Neutrophil (primary cell): Measurements from ENCODE around the gene R3HDM2.

Experiments
- H3K27ac ChIP-seq: fragments of 200-600 bp; sonication (generic); 2 replicates; pipeline ENCODE4 v1.5.1; 2016; ENCODE audit warnings: mild to moderate bottlenecking, moderate library complexity
- H3K27me3 ChIP-seq: fragments of 200-600 bp; sonication (generic); 2 replicates; pipeline ENCODE4 v1.6.0; 2016; ENCODE audit warnings: mild to moderate bottlenecking
- H3K36me3 ChIP-seq: fragments of 200-600 bp; sonication (generic); 2 replicates; pipeline ENCODE4 v1.5.1; 2017
- H3K4me1 ChIP-seq, 2 experiments: fragments of 200-600 bp in 1 of 2; sonication (generic) in 1 of 2; 1 replicate in 1 of 2; 2 replicates in 1 of 2; pipeline versions ENCODE4 v1.5.1 to v1.6.1; 2013 to 2016; ENCODE audit warnings: low read depth in 1 of 2, low read length in 1 of 2, mild to moderate bottlenecking in 1 of 2, moderate library complexity in 1 of 2; ENCODE audit not compliant: control insufficient read depth in 1 of 2, insufficient read depth in 1 of 2
- H3K4me3 ChIP-seq, 2 experiments: fragments of 200-600 bp in 1 of 2; sonication (generic) in 1 of 2; 1 replicate in 1 of 2; 2 replicates in 1 of 2; pipeline ENCODE4 v1.5.1; 2013 to 2016; ENCODE audit warnings: low read depth in 1 of 2, low read length in 1 of 2, mild to moderate bottlenecking in 1 of 2, moderate library complexity in 1 of 2
- H3K9me3 ChIP-seq: fragments of 200-600 bp; sonication (generic); 2 replicates; pipeline ENCODE4 v1.5.1; 2016
- TF ChIP-seq, protein P1 (sequence below): fragments of 200-600 bp; sonication (generic); IDR thresholded peaks from 2 replicates; pipeline ENCODE4 v1.5.1; 2016; ENCODE audit warnings: antibody characterized with exemption

The R3HDM2 gene

DNA sequence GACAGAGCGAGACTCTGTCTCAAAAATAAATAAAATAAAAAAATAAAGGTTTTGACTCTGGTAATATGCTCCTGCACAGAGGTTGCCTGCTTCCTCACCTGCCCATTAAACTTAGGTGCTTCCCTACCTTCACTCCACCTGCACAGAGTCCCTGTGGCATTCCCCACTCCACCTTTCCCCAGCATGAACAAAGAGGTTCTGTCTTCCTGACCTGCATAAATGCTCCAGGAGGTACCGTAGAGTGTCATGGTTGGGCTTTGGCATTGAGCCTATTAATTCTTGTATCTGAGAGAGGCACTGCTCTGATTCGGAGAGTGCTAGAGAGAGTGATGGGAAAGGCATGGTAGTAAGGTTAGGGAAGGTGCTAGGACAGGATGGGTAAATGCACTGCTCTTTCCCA lies 42.5 kb upstream of the R3HDM2 start:
- no peaks in the 10 kb centered on the region for H3K27me3 ChIP-seq
- TF ChIP-seq, protein P1, sequence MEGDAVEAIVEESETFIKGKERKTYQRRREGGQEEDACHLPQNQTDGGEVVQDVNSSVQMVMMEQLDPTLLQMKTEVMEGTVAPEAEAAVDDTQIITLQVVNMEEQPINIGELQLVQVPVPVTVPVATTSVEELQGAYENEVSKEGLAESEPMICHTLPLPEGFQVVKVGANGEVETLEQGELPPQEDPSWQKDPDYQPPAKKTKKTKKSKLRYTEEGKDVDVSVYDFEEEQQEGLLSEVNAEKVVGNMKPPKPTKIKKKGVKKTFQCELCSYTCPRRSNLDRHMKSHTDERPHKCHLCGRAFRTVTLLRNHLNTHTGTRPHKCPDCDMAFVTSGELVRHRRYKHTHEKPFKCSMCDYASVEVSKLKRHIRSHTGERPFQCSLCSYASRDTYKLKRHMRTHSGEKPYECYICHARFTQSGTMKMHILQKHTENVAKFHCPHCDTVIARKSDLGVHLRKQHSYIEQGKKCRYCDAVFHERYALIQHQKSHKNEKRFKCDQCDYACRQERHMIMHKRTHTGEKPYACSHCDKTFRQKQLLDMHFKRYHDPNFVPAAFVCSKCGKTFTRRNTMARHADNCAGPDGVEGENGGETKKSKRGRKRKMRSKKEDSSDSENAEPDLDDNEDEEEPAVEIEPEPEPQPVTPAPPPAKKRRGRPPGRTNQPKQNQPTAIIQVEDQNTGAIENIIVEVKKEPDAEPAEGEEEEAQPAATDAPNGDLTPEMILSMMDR, result no peak
- H3K9me3 ChIP-seq, result no peaks in the 10 kb centered on the region
- H3K4me1 ChIP-seq, result peaks cover 79 to 91% of the 10 kb centered on the region in 2 experiments
- peak overlapping the region; percentile 99 for H3K27ac ChIP-seq
- peak overlapping the region; percentile 34 to 97 for H3K4me3 ChIP-seq
- peaks cover 84% of the 10 kb centered on the region for H3K36me3 ChIP-seq

DNA sequence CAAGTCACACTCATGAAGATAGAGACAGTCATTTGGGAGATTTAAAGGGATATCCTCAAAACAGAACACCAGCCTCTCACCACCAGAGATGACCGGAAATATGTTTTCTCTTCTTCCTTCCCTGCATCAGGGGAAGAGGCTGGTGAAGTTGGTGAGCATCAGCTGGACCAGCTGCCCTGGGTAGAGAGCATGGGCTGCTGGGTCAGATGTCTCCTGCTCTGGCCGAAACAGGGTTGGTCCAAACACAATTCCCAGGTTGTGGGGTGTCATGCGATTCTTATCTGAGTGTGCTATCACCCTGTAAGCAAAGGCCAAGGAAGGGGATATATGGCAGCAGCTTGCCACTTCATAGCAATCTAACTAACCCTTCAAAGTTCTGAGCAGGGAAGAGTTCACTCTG lies 41.5 kb upstream of the R3HDM2 start:
- peaks cover 81 to 91% of the 10 kb centered on the region in 2 experiments for H3K4me1 ChIP-seq
- TF ChIP-seq, protein P1, result no peak
- H3K4me3 ChIP-seq, result peak overlapping the region; percentile 48 to 97
- no peaks in the 10 kb centered on the region for H3K27me3 ChIP-seq
- H3K36me3 ChIP-seq, result peaks cover 94% of the 10 kb centered on the region
- H3K27ac ChIP-seq, result peak overlapping the region; percentile 99
- H3K9me3 ChIP-seq, result no peaks in the 10 kb centered on the region

DNA sequence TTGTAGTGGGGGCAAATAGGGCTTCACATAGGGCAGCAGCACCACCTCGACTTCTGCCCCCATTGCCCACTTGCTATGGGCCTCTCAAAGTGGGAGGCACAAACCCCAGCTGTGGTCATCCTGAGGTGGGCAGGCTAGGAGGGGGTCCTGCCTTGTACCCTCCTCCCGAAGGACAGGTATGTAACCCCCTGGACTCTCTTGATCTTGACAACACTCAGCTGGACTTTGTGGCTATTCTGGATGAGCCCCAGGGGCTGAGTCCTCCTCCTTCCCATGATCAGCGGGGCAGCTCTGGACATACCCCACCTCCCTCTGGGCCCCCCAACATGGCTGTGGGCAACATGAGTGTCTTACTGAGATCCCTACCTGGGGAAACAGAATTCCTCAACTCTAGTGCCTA lies 40.8 kb upstream of the R3HDM2 start:
- TF ChIP-seq, protein P1, result no peak
- Histone ChIP-seq H3K4me3 (peak overlapping the region; percentile 48 to 97), H3K27me3 (no peaks in the 10 kb centered on the region), H3K36me3 (peaks cover 100% of the 10 kb centered on the region), H3K4me1 (peaks cover 81 to 87% of the 10 kb centered on the region in 2 experiments), H3K9me3 (no peaks in the 10 kb centered on the region), H3K27ac (peak overlapping the region; percentile 99)

DNA sequence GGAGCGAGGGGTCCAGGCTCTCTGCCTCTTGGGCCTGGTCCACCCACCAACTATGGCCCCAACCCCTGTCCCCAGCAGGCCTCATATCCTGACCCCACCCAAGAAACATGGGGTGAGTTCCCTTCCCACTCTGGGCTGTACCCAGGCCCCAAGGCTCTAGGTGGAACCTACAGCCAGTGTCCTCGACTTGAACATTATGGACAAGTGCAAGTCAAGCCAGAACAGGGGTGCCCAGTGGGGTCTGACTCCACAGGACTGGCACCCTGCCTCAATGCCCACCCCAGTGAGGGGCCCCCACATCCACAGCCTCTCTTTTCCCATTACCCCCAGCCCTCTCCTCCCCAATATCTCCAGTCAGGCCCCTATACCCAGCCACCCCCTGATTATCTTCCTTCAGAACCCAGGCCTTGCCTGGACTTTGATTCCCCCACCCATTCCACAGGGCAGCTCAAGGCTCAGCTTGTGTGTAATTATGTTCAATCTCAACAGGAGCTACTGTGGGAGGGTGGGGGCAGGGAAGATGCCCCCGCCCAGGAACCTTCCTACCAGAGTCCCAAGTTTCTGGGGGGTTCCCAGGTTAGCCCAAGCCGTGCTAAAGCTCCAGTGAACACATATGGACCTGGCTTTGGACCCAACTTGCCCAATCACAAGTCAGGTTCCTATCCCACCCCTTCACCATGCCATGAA lies 40.3 kb upstream of the R3HDM2 start:
- no peaks in the 10 kb centered on the region for H3K9me3 ChIP-seq
- H3K27me3 ChIP-seq, result no peaks in the 10 kb centered on the region
- H3K36me3 ChIP-seq, result peaks cover 100% of the 10 kb centered on the region
- peak overlapping the region; percentile 48 to 97 for H3K4me3 ChIP-seq
- peaks cover 86 to 87% of the 10 kb centered on the region in 2 experiments for H3K4me1 ChIP-seq
- TF ChIP-seq, protein P1, result no peak
- H3K27ac ChIP-seq, result peak overlapping the region; percentile 99

DNA sequence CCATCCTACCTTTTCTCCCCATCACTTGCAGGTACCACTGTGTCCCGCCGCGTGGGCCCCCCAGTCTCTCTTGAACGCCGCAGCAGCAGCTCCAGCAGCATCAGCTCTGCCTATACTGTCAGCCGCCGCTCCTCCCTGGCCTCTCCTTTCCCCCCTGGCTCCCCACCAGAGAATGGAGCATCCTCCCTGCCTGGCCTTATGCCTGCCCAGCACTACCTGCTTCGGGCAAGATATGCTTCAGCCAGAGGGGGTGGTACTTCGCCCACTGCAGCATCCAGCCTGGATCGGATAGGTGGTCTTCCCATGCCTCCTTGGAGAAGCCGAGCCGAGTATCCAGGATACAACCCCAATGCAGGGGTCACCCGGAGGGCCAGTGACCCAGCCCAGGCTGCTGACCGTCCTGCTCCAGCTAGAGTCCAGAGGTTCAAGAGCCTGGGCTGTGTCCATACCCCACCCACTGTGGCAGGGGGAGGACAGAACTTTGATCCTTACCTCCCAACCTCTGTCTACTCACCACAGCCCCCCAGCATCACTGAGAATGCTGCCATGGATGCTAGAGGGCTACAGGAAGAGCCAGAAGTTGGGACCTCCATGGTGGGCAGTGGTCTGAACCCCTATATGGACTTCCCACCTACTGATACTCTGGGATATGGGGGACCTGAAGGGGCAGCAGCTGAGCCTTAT lies 39.6 kb upstream of the R3HDM2 start:
- Histone ChIP-seq H3K4me1 (peaks cover 83 to 89% of the 10 kb centered on the region in 2 experiments), H3K27me3 (no peaks in the 10 kb centered on the region)
- TF ChIP-seq, protein P1, result no peak

More for the DNA sequence above, 39.6 kb upstream of the R3HDM2 start:
- Histone ChIP-seq H3K9me3 (no peaks in the 10 kb centered on the region), H3K4me3 (peak overlapping the region; percentile 48 to 97), H3K27ac (peak overlapping the region; percentile 99), H3K36me3 (peaks cover 100% of the 10 kb centered on the region)
